ENCODE results near the gene IER5L.

DNA sequence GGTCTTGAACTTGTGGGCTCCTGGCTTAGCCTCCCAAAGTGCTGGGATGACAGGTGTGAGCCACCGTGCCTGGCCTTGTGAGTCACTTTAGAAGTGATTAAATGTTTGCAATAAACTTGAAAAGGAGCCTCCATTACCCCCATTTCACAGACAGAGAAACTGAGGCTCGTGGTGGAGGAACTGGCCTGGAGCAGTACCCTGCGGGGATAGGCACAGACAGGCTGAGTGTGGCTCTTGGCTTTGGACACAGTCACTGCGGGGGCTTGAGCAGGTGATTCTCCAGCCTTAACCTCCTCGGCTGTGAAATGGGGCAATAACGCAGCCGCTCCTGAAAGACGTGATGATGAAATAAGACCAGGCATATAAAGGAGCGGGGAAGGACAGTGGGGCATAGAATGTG, 40.9 kb upstream of the IER5L start:
- TF ChIP-seq, protein P1, sequence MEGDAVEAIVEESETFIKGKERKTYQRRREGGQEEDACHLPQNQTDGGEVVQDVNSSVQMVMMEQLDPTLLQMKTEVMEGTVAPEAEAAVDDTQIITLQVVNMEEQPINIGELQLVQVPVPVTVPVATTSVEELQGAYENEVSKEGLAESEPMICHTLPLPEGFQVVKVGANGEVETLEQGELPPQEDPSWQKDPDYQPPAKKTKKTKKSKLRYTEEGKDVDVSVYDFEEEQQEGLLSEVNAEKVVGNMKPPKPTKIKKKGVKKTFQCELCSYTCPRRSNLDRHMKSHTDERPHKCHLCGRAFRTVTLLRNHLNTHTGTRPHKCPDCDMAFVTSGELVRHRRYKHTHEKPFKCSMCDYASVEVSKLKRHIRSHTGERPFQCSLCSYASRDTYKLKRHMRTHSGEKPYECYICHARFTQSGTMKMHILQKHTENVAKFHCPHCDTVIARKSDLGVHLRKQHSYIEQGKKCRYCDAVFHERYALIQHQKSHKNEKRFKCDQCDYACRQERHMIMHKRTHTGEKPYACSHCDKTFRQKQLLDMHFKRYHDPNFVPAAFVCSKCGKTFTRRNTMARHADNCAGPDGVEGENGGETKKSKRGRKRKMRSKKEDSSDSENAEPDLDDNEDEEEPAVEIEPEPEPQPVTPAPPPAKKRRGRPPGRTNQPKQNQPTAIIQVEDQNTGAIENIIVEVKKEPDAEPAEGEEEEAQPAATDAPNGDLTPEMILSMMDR (IDR thresholded peaks at IDR 0.05) = no peak
- no peak for TF ChIP-seq POLR2A (IDR thresholded peaks at IDR 0.05)
